HepG2 (cell line): Measurements from ENCODE around the gene TMEM141. TPM values are rescaled to one million over a fixed set of nuclear protein-coding genes. Genes with fewer than 3 reads are reported as not detected.

ENCODE experiments used
- KDM5B ChIP-seq: sonication (generic); formaldehyde crosslinking; IDR thresholded peaks from 2 replicates; pipeline ENCODE4 v1.4.0; 2020; ENCODE audit warnings: missing genetic modification reagents, mild to moderate bottlenecking, borderline replicate concordance
- RBFOX2 ChIP-seq: fragments of 200-400 bp; formaldehyde crosslinking; IDR thresholded peaks from 2 replicates; pipeline ENCODE4 v1.6.1; 2017; ENCODE audit warnings: low read depth, mild to moderate bottlenecking, low read length
- SNAPC4 ChIP-seq: sonication (generic); formaldehyde crosslinking; IDR thresholded peaks from 2 replicates; pipeline ENCODE4 v1.4.0; 2020; ENCODE audit warnings: mild to moderate bottlenecking, missing genetic modification reagents
- ZBTB20 ChIP-seq: sonication (generic); formaldehyde crosslinking; IDR thresholded peaks from 2 replicates; pipeline ENCODE4 v1.8.1; 2023; ENCODE audit warnings: missing genetic modification reagents, low read depth, mild to moderate bottlenecking, borderline replicate concordance
- polyA plus RNA-seq, 8 experiments: library from polyadenylated mRNA; depleted of rRNA in 3 of 8; stranded (reverse) in 7 of 8; unstranded in 1 of 8; fragments of >200 nt; fragmentation: Illumina TruSeq in 4 of 8; extraction: Trizol in 4 of 8; gene quantifications; 2 replicates each; pipeline versions ENCODE4 v1.2.1 to v1.2.3, GENCODE V29; 2011 to 2016; ENCODE audit warnings: low read depth in 4 of 8, missing spikeins in 1 of 8, mixed read lengths in 1 of 8; ENCODE audit not compliant: insufficient read depth in 1 of 8
- total RNA-seq, 5 experiments: library from RNA; depleted of rRNA; stranded (reverse); fragments of >200 nt; fragmentation: Illumina TruSeq; extraction: Trizol; gene quantifications; 2 replicates each; pipeline ENCODE4 v1.2.3, GENCODE V29; 2016; ENCODE audit warnings: low read depth in 1 of 5
- TF ChIP-seq, protein P1 (sequence below): sonication (generic); formaldehyde crosslinking; IDR thresholded peaks from 2 replicates; pipeline ENCODE4 v1.8.0; 2023; ENCODE audit warnings: mild to moderate bottlenecking, missing genetic modification reagents
- TF ChIP-seq, protein P2 (sequence below): IDR thresholded peaks from 2 replicates; pipeline ENCODE4 v1.6.1; 2016; ENCODE audit warnings: low read depth, control low read depth
- TF ChIP-seq, protein P3 (sequence below): IDR thresholded peaks from 2 replicates; pipeline ENCODE4 v1.6.1; 2016; ENCODE audit warnings: low read depth, missing genetic modification reagents, missing compliant biosample characterization

Gene TMEM141
- total and polyA plus RNA-seq, 2 of the 13 experiments (the other 11 are each of a cell fraction or from before 2014, with no cell fraction given) = 81.0 to 202 TPM

- TF ChIP-seq, protein P1, sequence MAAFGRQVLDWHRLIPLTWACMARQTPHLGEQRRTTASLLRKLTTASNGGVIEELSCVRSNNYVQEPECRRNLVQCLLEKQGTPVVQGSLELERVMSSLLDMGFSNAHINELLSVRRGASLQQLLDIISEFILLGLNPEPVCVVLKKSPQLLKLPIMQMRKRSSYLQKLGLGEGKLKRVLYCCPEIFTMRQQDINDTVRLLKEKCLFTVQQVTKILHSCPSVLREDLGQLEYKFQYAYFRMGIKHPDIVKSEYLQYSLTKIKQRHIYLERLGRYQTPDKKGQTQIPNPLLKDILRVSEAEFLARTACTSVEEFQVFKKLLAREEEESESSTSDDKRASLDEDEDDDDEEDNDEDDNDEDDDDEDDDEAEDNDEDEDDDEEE = peak; percentile 75; the same call in 1 of the 2 replicates
- peak; percentile 71 for TF ChIP-seq SNAPC4
- TF ChIP-seq, protein P2, sequence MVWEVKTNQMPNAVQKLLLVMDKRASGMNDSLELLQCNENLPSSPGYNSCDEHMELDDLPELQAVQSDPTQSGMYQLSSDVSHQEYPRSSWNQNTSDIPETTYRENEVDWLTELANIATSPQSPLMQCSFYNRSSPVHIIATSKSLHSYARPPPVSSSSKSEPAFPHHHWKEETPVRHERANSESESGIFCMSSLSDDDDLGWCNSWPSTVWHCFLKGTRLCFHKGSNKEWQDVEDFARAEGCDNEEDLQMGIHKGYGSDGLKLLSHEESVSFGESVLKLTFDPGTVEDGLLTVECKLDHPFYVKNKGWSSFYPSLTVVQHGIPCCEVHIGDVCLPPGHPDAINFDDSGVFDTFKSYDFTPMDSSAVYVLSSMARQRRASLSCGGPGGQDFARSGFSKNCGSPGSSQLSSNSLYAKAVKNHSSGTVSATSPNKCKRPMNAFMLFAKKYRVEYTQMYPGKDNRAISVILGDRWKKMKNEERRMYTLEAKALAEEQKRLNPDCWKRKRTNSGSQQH (CRISPR knock-in tag) = no peak
- TF ChIP-seq RBFOX2 = no peak
- TF ChIP-seq, protein P3, sequence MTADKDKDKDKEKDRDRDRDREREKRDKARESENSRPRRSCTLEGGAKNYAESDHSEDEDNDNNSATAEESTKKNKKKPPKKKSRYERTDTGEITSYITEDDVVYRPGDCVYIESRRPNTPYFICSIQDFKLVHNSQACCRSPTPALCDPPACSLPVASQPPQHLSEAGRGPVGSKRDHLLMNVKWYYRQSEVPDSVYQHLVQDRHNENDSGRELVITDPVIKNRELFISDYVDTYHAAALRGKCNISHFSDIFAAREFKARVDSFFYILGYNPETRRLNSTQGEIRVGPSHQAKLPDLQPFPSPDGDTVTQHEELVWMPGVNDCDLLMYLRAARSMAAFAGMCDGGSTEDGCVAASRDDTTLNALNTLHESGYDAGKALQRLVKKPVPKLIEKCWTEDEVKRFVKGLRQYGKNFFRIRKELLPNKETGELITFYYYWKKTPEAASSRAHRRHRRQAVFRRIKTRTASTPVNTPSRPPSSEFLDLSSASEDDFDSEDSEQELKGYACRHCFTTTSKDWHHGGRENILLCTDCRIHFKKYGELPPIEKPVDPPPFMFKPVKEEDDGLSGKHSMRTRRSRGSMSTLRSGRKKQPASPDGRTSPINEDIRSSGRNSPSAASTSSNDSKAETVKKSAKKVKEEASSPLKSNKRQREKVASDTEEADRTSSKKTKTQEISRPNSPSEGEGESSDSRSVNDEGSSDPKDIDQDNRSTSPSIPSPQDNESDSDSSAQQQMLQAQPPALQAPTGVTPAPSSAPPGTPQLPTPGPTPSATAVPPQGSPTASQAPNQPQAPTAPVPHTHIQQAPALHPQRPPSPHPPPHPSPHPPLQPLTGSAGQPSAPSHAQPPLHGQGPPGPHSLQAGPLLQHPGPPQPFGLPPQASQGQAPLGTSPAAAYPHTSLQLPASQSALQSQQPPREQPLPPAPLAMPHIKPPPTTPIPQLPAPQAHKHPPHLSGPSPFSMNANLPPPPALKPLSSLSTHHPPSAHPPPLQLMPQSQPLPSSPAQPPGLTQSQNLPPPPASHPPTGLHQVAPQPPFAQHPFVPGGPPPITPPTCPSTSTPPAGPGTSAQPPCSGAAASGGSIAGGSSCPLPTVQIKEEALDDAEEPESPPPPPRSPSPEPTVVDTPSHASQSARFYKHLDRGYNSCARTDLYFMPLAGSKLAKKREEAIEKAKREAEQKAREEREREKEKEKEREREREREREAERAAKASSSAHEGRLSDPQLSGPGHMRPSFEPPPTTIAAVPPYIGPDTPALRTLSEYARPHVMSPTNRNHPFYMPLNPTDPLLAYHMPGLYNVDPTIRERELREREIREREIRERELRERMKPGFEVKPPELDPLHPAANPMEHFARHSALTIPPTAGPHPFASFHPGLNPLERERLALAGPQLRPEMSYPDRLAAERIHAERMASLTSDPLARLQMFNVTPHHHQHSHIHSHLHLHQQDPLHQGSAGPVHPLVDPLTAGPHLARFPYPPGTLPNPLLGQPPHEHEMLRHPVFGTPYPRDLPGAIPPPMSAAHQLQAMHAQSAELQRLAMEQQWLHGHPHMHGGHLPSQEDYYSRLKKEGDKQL = no peak
- no peak for TF ChIP-seq ZBTB20 (CRISPR knock-in tag)
- TF ChIP-seq KDM5B = no peak
Measured at GRCh38 chr9:136798708-136799078, 7.5 kb downstream of the TMEM141 start (continued).
